ENCODE data around the gene CLRN1.

CLRN1 gene

DNA sequence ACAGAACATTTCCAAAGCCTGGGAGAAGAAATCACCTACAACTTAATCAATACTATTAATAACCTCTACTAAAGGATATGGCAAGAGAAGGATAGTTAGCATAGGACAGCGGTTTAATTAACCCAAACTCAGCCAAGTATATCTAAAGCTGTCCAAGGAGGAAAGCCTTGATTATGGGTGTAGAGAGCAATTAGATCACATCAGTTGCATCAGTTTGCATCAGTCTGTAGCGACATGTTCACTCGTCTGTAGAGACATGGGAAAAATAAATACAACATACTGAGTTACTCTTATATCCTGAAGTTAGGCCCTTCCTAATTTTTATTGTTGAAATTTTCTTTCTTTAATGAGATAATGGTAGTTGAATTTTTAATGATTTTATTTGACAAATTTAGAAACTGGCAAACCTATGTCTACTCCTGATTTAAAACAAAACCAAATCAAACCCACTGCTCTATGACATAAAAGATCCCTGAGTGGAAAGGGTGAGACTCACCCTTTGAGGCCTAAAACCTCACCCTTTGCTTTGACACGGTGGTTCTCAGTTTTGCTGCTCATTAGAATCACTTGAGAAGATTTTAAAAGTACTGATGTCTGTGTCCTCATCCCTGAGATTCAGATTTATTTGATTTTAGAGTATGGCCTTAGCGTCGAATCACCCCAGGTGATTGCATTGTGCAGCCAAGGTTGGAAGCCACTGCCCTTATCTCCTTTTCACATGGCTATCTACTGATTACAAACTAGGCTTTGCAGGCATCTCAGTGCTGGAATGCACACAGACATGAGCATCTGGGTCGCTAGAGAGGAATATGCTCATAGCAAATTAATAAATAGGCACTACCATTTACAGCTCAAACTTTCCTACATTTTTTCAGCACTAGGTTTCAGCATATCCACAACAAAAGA, 2.8 kb upstream of the CLRN1 start:
- DNase-seq = no peak

GRCh38 chr3:150970665-150971324, 1.7 kb downstream of the CLRN1 start:
- DNase-seq = no peak

- DNase-seq = no peak
Observed at GRCh38 chr3:150968341-150969035, 4.0 kb downstream of the CLRN1 start.

DNA sequence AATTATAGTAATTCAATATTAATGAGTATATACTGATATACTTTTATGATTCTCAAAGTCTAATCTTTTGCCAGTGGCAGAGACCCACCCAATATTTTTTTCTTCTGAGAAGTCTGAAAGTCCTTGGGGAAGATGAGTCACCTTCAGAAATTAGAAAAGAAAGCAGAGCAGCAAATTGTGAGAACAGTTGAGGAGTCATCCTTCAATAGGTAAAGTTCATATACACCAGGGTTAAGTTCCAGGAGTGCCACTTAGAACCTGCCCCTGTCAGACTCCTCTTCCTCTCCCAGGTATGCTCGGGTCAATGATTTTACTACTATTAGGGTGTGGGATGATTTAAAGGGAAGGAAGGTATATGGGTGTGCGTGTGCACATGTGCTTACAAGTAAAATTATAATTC, 7.1 kb downstream of the CLRN1 start:
- no peak for DNase-seq

DNA sequence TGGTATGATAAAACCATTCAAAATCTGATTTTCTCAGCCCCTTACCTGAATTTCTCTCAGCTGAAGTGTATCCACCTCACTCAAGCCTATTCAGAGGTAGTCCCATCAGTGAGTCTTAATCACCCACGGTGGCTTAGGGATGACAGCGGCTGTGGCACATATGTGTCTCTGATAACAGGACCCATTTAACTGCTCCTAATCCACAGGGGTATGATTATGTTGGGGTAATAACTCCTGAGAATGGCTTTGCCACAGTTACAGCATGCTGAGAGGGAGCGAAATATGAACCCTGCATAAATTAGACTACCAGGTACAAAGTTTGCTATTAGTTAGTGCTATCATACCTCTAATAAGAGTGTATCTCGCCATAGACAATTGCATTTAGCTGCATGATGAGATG, 10.6 kb downstream of the CLRN1 start:
- DNase-seq = no peak

DNA sequence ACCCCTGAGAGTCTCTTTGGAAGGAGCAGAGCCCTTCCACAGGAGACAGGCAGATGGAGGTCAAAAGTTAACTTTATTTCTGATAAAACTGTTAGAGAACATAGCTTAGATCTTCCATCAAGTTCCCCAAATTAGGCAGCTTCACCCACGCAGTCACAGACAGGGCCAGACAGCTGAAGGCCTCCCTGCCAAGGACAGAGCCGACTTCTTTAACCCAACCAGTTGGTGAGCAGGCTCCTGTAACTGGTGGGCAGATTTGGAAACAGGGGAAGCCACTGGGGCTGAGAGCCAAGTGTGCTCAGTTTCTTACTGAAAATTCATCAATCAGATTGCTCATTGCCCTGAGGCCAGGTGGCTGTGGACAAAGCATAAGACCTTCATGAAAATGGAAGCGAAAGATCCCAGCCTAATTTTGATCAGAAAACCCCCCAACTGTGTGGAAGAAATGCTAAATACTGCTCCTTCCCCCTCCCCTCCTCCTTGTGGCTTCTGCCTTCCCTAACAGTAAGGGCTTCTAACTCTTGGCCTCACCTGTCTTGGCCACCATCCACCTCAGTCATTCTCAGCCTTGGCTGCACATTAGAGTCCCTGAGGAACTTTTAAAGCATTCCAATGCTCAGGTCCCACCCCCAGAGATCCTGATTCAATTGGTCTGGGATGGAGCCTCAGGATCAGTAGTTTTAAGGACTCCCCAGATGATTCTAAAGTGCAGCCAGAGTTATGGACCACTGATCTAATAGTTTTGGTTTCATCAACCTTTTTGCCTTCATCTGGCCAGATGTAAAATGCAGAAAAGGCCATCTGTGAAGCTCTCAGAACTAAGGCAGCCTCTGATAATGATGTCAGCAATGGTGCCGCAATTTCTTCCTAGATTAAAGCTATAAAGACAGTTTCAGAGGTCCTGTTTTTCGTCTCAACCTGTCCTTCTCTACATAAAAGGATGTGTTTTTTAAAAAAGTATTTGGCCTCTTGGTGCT, 11.5 kb downstream of the CLRN1 start:
- no peak for DNase-seq

- no peak for DNase-seq
Observed at GRCh38 chr3:150958683-150959082, 13.8 kb downstream of the CLRN1 start.

DNA sequence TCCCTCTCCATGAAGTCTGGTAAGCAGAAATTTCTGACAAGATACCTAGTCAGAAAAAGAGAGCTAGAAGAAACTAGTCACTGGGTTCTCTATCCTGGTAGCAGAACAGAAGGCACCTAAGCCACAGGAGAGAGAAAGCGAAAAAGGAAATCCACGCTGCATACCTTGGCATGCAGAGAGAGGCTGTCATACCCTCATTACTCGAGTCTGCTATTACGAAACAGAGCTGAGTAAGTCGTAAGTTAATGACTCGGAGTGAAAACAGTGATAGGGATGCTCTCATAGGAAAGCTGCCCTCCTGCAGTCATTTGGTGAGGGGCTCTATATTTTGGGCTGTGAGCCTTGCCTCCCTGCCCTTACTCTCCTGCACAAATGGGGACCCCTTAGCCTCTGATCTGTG, 16.2 kb downstream of the CLRN1 start:
- no peak for DNase-seq

DNA sequence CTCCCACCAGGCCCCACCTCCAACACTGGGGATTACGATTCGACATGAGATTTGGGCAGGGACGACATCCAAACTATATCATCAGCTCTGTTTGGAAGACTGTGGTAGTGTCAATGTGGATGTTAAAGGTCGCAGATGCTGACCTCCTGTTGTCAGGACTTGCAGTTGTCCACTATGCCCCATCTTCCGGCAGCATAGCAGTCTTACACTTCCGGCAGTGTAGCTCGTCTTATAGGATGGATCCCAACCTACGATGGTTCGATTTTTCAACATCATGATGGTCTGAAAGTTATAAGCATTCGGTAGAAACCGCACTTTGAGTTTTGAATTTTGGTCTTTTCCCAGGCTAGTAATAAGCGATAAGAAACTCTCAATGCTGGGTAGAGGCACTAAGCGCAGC, 20.6 kb downstream of the CLRN1 start:
- DNase-seq = no peak

DNA sequence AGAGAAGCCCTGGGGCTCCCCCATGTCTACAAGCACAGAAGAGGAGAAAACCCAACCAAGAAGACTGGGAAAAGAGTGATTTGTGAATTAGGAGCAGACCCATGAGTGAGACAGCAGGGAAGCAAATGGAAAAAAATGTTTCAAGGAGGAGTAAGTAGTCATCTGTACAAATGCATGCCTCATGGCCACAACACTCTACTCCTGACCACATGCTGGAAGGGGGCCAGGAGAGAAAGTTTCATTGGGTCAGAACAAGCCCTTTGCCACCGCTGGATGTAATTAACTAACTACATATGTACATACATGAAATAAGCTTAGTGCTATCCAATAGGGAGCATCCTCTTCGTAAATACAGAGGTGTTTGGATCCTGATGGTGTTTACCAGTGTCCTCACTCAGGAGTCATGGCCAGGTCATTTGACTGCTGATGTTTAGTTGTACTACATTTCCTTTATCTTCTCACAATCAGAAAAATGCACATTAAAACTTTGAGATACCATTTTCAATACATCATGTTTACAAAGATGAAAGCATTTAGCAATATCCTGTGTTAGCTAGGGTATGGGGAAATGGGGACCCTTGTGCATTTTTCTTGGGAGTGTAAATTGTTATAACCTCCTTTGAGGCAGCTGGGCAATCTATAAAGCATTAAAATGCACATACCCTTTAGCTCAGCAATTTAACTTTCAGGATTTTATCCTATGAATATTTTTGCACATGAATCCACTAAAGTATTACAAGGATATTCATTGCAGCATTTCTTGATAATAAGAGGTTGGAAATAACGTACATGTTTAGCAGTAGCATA, 27.1 kb downstream of the CLRN1 start:
- DNase-seq = peak; percentile 35

GRCh38 chr3:150942221-150942620, 30.3 kb downstream of the CLRN1 start:
- DNase-seq = no peak

GRCh38 chr3:150936693-150937092, 35.8 kb downstream of the CLRN1 start:
- no peak for DNase-seq

DNA sequence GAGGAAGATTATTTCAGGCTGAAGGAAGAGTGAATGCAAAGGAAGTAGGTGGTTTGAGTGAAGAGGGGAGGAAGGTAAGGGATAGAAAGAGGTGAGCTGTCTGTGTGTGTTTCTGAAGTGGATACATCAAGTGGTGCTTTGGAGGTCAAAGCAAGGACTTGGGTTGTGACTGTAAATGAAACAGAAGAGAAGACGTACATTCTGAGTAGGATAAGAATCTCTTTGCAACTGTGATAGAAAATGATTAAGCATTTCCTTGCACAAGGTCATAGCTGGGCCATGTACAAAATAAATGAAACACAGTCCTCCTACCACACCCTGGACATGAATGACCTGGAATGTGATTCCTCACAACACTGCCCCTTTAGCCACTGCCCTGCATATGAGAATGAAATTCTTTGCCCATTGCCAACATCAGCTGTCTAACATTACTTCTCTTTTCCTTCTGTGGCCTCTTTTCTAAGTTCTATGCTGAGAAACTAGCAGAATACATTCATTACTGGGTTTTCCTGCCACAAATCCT, 39.0 kb downstream of the CLRN1 start:
- DNase-seq = no peak

DNA sequence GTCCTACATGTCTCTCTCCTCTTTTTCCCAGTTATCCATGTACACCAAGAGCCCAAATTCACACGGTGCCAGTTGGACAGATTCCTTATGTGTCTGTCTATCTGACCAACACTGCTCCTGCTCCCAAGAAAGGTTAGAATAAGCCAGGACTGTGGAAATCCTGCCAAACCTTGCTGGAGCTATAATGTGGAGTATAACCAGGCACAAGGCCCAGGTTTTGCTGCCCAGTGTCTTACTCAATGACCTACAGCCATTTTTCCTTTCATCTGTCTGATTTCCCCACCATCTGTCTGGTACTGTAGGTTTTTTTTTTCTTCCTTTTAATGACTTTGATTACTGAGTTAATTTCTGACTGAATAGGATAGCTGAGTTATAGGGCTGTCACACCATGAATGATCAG, 40.8 kb downstream of the CLRN1 start:
- no peak for DNase-seq

- no peak for DNase-seq
Observed at GRCh38 chr3:150930839-150931238, 41.7 kb downstream of the CLRN1 start.

DNA sequence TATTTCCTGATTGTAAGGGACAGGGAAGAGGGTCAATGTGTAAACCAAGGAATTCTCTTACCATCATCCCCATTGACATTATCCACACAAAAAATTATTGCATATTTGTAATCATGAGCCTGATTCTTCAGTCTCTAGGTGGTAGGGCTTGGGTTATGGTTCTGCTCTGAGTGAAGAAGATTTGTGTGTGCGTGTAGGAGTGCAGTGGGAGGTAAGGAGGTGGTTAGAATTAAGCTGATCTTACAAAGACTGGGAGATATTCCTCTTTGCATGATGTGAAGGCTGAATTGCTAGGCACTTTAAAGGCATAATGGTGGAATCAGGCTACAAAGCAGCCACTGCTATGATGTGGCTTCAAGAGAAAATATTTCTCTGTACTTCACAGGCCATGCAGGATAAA, 44.3 kb downstream of the CLRN1 start:
- no peak for DNase-seq

GRCh38 chr3:150926328-150926727, 46.2 kb downstream of the CLRN1 start:
- no peak for DNase-seq

GRCh38 chr3:150925751-150926201, 46.8 kb downstream of the CLRN1 start:
- DNase-seq = peak; percentile 32

DNA sequence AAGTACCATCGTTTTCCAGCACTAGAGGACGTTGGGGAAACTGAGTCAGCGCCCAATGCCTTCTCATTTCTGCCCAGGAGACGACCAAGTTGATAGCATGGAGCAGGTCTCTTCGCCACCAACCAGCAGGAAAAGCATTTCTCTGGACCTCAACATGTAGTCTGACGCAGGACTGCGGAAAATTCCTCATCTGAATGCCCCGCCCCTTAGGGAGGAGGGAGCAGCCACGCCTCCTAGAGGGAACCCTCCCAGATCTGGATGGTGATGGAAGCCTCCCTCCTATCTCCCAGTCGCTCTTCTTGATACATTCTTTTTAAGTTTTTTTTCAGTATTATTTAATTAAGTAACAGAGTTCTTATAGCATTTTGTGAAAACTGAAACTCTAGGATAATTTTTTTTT, 49.9 kb downstream of the CLRN1 start:
- DNase-seq = no peak

- no peak for DNase-seq
Observed at GRCh38 chr3:150921209-150921608, 51.3 kb downstream of the CLRN1 start.

- no peak for DNase-seq
Observed at GRCh38 chr3:150920236-150920635, 52.3 kb downstream of the CLRN1 start.

Measured in femur (tissue), 1 donor.